ENCODE measurements around the gene NPHP4. TPM values are rescaled to one million over a fixed set of nuclear protein-coding genes. Genes with fewer than 3 reads are reported as not detected.

Gene NPHP4
- total RNA-seq, 1 donor from 2014 or later: 33.2 TPM

DNA sequence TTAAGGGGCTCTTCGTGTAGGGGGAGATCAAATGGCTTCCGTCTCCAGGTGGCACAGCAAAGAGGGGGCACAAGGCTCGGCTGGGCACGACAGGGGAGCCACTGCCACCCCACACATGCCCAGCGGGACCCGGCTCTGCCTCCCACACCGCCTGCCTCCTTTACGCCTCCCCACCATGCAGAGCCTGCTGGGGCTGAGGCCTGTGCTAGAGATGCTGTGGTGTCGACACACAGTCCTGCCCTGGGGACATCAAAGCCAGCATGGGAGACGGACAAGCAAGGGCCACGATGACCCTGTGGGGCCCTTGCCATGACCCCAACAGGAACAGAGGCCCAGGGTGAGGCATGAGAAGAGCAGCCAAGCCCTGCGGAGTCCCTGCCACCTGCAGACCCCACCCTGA, 102.8 kb downstream of the NPHP4 start:
- Mint-ChIP-seq H3K27ac (ENCODE audit: unreplicated experiment) (peak overlapping the region; percentile 59), H3K36me3 (ENCODE audit: low read depth) (peaks cover 20% of the 10 kb centered on the region), H3K27me3 (ENCODE audit: low read depth) (no peaks in the 10 kb centered on the region), H3K4me1 (peaks cover 45% of the 10 kb centered on the region), H3K4me3 (peak overlapping the region; percentile 39), H3K9me3 (peaks cover 3% of the 10 kb centered on the region)
- TF ChIP-seq, protein P1, sequence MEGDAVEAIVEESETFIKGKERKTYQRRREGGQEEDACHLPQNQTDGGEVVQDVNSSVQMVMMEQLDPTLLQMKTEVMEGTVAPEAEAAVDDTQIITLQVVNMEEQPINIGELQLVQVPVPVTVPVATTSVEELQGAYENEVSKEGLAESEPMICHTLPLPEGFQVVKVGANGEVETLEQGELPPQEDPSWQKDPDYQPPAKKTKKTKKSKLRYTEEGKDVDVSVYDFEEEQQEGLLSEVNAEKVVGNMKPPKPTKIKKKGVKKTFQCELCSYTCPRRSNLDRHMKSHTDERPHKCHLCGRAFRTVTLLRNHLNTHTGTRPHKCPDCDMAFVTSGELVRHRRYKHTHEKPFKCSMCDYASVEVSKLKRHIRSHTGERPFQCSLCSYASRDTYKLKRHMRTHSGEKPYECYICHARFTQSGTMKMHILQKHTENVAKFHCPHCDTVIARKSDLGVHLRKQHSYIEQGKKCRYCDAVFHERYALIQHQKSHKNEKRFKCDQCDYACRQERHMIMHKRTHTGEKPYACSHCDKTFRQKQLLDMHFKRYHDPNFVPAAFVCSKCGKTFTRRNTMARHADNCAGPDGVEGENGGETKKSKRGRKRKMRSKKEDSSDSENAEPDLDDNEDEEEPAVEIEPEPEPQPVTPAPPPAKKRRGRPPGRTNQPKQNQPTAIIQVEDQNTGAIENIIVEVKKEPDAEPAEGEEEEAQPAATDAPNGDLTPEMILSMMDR (conservative IDR thresholded peaks at IDR 0.05): no peak
- peak; percentile 18 for DNase-seq (ENCODE audit: low read depth, low spot score)

DNA sequence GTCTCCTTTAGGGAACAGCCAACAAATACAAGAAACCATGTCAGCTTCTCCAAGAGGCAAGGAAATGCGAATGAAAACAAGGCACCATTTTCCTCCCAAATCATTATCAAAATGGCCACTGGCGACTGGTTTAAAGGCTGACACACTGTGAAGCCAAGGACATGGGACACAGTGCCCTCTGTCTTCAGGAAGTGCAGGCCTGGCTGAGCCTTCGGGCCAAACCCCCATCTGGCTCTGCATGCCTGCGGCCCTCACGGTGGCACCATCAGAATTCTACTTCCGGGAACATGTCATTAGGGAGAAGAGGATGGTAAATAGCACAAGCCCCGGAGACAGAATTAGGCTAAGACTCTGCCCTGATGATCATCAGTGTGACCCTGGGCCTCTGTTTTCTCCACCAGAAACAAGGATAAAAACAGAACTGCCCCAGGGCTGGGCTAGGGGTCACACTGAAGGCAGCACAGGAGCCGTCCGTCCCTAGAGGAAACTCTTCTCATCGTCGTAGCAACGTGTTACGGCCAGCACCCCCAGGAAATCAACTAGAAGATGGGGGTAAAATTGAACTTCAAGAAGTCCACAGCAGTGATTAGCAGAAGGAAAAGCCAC, 103.5 kb downstream of the NPHP4 start:
- peaks cover 3% of the 10 kb centered on the region for H3K9me3 Mint-ChIP-seq
- H3K27ac Mint-ChIP-seq (ENCODE audit: unreplicated experiment): peak overlapping the region; percentile 59
- H3K27me3 Mint-ChIP-seq (ENCODE audit: low read depth): no peaks in the 10 kb centered on the region
- peaks cover 19% of the 10 kb centered on the region for H3K36me3 Mint-ChIP-seq (ENCODE audit: low read depth)
- DNase-seq (ENCODE audit: low read depth, low spot score): peak; percentile 28
- H3K4me1 Mint-ChIP-seq: peaks cover 45% of the 10 kb centered on the region
- TF ChIP-seq, protein P1 (conservative IDR thresholded peaks at IDR 0.05): no peak
- peak overlapping the region; percentile 69 for H3K4me3 Mint-ChIP-seq

DNA sequence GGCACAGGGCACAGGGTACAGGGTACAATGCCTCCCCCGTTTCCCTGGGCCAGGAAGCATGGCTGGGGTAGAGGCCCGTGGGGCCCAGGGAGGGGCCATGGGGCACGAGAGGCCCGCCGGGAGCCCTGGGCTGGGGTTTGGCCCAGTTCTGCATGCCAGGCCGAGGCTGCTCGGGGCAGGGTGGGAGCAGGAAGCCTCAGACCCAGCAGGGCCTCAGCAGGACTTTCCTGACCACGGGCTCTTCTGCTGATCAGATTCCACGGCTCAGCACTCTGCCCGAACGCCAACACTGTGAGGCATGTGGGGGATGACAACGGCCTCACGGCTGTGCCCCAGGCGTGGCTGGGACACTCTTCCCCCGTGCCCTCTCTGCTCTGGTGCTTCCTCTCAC, 104.3 kb downstream of the NPHP4 start:
- Mint-ChIP-seq H3K27ac (ENCODE audit: unreplicated experiment) (peak overlapping the region; percentile 59), H3K27me3 (ENCODE audit: low read depth) (no peaks in the 10 kb centered on the region), H3K4me3 (no peak overlapping the region), H3K9me3 (peaks cover under 1% of the 10 kb centered on the region), H3K36me3 (ENCODE audit: low read depth) (peaks cover 14% of the 10 kb centered on the region), H3K4me1 (peaks cover 40% of the 10 kb centered on the region)
- DNase-seq (ENCODE audit: low read depth, low spot score): no peak
- TF ChIP-seq, protein P1 (conservative IDR thresholded peaks at IDR 0.05): no peak

DNA sequence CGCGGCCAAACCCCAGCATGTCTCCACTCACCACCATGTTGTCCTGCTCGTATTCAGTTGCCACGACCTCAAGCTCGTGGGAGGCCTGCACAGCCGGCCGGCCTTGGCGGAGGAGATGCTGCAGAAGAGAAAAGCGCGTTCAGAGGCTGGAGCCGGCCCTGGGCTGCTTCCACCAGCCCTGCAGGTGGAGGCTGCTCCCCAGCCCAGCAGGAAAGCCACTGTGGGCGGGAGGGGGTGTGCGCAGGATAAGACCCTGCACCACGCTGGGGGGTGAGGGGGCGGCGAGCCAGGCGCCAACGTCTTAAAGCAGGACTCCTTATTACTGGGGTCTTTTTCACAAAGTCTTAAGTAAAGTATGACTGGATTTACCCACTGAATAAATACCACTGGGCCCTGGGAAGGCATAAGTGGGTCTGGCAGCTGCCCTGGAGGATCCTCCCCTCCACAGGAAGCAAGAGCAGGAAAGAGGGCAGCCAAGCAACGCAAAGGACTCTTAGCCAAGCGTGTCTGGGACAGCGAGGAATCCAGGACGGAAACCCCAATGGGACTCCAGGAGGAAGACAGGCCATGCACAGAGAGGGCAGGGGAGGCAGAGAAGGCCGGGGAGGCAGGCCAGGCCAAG, 104.8 kb downstream of the NPHP4 start:
- no peaks in the 10 kb centered on the region for H3K9me3 Mint-ChIP-seq
- no peak overlapping the region for H3K27ac Mint-ChIP-seq (ENCODE audit: unreplicated experiment)
- no peaks in the 10 kb centered on the region for H3K27me3 Mint-ChIP-seq (ENCODE audit: low read depth)

DNA sequence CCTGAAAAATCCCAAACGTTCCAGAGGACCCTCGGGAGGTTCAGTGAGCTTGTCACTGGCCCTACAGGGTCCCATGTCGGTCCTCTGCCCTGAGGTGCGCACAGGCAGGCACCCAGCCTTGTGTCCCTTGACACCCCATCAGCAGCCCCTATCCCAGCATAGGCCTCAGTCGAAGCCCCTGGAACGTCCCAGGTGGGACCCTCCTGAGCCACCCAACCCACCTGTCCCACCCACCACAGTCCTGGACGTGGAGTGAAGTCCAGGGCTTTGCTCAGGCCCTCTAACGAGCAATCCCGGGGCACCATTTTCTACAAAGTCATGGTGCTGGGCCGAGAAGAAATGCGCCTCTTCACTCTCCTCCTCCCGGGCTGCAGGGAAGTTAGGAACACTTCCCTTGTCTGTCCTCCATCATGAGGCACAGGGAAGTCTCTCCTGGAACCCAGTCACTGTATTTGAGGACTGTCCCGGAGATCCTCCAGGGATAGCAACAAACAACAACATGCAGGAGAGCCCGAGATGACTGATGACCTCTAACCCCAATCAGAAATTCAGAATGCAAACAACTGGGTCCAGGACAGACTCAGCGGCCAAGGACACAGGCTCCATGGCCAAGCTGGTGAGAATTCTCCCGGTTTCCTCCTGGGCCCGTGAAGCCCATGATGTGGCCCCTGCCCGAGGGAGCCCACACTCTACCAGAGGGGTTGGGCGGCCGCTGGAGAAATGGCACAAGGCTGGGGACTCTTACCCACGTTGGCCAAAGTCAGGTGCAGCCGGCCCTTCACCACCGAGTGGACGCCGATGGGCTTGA, 105.5 kb downstream of the NPHP4 start:
- DNase-seq (ENCODE audit: low read depth, low spot score): no peak
- no peaks in the 10 kb centered on the region for H3K27me3 Mint-ChIP-seq (ENCODE audit: low read depth)
- no peak overlapping the region for H3K27ac Mint-ChIP-seq (ENCODE audit: unreplicated experiment)
- H3K4me3 Mint-ChIP-seq: no peak overlapping the region
- TF ChIP-seq, protein P1 (conservative IDR thresholded peaks at IDR 0.05): no peak
- H3K4me1 Mint-ChIP-seq: peaks cover 35% of the 10 kb centered on the region
- no peaks in the 10 kb centered on the region for H3K9me3 Mint-ChIP-seq
- H3K36me3 Mint-ChIP-seq (ENCODE audit: low read depth): peaks cover 10% of the 10 kb centered on the region

More for the DNA sequence above, 104.8 kb downstream of the NPHP4 start:
- Mint-ChIP-seq H3K4me3 (no peak overlapping the region), H3K4me1 (peaks cover 35% of the 10 kb centered on the region), H3K36me3 (ENCODE audit: low read depth) (peaks cover 10% of the 10 kb centered on the region)
- DNase-seq (ENCODE audit: low read depth, low spot score): no peak
- TF ChIP-seq, protein P1 (conservative IDR thresholded peaks at IDR 0.05): no peak

All from neural crest cell (in vitro differentiated cells).